ENCODE measurements around the gene SHB.

The SHB gene

DNA sequence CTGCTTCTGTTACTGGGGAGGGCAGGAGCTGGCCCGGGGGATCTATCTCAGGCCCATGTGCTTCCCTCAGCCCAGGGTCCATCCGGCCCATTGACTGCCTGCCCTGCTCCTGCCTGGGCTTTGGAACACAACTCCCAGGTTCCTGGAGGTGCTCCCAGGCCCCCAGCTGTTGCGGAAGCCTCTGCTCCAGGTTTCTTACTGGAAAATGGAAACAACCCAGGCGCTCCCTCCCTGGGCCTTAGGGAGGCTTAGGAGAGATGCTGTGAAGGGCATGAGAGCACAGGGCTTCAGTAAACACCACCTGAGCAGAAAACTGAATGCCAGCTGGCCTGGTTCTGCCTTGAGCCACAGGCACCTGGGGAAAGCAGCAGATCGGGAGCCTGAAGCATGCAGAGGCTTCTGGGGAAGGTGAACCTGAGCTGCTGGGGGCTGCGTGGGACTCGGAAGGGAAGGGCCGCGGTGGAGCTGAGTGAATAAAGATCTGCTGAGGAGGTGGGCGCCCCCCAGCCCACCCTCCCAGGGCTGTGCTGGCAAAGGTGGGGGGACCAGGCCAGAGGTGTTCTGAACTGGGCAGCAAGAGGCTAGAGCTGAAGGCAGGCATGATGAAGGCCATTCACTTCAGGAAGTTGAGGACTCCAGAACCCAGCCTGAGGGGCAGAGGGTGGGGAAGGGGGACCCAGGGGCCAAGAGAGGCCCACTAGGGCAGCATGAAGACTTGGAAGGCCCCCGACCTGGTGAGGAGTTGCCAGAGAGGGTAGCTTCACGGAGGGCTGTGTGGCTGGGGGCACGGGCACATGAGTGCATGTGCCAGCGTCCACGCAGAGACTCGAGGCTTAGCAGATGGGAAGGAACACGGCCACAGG lies 64.8 kb downstream of the SHB start:
- DNase-seq = no peak

DNA sequence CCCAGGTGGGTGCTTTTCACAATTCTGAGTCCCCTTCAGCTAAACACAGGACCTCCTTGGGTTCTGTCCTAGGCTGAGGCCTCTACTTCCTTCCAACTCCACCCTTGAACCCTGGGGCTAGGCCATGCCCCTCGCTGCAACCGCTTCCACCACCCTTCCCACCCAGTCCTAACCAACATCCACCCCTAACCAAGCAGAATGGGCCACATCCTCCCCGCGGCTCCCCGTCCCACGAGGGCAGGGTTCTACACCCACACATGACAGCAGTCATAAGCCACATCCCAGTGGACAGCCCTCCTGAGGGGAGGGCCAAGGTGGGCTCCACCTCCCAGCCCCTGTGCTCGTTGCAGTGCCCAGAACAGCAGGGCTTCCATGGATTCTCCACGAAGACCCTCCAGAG lies 65.8 kb downstream of the SHB start:
- DNase-seq = no peak

DNA sequence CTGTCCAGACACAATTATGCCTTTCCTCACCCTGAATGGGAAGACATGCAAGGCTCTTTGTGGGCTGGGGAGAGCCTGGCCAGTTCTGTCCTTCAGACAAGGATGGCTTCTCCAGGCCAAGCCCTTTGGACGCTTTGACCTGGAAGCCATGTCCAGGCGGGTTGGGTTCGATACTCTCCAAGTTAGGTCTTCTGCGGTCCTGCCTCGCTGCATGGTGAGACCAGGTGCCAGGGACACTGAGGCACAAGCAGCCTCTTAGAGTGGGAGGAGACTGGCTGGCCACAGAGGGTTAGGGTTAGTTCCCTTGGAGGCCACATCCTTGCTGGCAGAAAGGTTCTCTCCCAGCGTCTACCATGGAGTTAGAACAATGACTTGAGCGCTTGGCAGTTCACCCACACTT lies 67.6 kb downstream of the SHB start:
- DNase-seq = no peak

DNA sequence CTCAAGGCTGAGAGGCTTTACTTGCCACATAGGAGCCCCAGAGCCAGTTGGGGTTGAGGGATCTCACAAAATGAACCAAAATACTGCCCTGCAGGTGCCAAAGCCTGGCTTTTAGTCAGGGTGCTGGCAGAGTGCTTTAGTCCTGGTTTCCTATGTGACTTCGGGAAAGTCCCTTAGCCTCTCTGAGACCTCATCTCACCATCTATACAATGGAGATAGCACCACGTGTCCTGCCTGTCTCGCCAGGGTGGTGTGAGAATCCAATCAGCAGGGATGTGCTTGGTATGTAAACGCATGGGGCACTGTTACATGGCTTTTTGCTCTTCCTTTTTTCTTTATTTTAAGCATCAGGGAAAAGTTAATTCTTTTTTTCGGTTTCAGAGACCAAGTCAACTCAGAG lies 68.3 kb downstream of the SHB start:
- no peak for DNase-seq

DNA sequence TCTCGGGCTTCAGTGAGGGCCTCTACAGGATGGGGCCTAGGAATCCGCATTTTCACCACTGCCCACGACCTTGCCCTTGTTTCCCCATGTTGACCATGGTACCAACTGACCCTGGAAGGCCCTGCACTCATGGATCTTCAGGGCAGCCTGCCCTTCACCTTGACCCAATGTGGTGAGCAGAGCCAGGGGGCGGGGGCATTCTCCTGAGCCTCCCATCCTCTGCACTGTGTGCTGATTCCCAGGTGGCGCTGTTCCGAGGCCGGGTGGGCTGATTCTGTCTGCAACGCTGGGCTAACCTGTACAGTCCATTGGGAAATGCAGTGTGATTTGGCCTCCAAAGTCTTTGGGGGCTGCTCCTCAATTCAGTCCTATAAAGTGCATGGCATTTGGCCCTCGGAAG lies 68.7 kb downstream of the SHB start:
- no peak for DNase-seq

DNA sequence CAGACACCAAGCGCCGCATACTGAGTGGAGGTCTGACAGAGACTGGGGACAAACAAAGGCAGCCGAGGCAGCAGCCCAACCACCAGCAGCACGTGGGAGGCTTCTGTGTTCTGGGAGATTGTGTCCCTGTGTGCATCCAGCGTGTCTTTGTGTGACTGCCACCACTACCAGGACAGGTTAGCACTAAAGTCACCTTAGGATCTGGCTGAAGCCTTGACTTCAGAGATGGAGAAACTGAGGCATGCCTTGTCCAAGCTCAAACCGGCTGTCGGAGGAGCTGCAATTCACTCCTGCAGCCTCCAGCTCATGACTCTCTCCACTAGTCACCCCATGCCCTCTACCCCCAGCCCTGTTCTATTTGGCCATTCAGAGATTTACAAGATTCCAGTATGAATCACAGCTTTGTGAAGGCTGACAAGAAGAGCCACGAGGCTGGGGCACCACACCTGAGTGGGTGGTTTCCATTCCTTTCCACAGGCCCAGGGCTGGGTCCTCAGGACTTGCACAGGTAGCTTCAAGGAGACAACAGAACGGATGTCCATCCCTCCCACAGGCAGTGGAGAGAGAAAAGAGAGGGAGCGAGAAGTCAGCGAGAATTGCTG lies 69.3 kb downstream of the SHB start:
- DNase-seq = no peak

DNA sequence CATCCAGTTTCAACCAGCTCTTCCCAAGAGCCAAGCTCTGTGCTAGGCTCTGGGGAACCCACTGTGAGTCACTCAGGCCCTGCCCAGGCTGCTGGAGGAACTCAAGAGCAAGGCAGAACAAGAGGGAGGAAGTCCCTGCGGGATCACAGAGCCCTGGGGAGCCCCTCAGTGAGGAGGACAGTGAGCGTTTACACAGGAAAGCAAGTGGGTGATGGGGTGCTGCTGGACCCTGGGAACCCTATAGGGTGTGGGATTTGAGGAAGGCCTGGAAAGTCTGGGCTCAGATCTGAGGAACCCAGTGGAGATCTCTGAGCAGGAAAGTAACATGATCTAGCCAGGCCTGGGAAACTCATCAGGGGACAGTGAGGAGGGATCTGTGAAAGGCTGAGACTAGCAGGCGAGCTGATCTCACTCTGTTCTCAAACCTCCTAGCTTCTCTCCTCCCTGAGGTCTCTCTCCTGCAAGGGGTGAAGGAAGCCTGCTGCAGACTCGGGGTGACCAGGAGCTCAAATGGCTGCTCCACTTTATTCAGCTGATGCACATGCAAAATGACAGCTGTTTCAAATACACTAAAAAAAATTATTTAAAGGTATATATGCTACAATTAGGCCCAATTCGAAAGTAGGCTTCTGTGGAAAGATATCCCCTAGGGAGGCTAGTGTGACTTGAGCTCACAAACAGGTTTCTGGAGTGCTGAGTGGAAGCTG lies 70.0 kb downstream of the SHB start:
- no peak for DNase-seq

DNA sequence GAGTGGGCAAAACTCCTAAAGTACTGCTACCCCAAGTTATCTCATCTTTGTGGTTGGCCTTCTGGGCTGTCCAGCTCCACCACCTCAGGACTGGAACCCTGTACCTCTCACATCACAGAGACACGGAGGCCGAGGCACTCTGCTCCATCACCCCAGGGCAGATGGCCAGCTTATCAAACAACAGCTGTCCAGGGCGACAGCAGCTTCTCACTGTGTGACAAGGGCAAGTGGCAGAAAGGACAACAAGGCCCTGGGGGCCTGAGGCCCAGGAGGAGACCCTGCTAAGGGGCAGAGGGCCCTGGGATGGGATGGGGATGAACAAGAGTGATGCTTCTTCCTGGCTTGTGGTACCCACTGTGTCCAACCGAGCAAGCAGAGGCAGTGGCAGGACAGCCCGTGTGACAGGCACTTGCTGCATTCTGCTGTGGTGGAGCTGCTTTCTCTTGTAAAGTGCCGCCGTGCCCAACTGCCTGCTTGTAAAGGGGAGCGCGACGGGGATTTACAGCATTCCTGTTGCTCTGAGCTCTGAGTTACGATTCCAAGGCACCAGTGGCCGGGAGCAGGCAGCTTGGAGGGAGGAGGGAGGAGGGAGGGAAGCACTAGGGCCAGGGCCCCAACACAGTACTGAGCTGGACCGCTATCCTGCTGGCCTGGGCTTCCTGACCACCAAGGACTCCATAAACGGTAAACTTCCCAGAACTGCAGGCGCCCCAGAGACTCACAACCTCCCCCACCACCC lies 71.2 kb downstream of the SHB start:
- DNase-seq = no peak

DNA sequence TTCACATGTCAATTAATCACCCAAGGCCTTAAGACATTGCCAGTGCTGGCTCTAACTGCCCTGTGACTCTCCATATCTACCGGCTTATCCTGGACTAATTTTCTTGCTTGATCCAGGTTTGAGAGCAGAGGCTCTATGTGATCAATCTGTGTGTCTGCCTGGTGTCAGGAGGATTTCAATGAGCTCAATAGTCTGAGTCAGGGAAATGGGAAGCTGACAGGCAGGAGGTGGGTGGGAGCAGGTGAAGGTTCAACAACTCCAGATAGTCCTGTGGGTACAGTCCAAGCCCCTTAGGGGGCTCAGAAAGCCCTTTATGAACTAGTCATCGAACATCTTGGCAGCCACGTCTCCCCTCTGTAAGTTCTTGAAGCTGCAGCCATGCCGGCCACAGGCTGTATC lies 72.2 kb downstream of the SHB start:
- DNase-seq = no peak

DNA sequence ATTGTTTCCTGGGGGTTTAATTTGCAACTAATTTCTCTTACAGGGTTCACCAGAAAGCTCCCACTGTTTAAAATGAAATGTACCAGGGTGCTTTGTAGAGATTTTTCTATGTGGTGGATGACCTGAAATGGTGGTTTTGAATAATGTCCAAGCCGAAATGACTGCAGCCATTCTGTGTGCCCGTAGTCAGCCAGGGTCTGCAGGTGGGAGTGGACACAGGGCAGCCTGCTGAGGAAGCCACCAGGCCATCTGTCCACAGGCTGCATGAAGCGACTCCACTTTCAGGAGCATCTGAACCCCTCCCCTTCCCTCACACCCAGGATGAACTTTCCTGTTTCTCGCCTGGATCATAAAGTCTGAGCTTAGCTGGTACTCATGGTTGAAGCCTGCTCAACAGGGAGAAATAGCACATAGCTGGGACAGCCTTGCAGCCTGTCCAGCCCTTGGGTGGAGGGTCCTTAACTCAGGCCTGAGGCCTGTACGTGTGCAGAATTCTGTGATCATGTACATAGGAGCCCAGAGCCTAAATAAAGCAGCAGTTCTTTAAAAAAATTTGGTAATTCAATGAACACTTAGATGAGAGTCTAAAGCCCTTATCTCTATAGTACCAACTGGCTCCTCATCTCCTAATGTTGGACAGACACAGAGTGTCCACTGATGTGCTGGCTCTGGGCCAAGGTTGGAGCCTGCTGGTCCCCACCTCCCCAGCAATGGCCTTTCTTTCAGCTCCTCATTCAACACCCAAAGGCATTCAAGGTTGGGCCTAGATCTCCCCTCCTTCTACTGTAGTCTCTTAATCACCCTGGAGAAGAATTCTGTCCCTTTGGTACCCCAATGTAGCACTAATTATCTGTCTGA lies 72.8 kb downstream of the SHB start:
- no peak for DNase-seq

DNA sequence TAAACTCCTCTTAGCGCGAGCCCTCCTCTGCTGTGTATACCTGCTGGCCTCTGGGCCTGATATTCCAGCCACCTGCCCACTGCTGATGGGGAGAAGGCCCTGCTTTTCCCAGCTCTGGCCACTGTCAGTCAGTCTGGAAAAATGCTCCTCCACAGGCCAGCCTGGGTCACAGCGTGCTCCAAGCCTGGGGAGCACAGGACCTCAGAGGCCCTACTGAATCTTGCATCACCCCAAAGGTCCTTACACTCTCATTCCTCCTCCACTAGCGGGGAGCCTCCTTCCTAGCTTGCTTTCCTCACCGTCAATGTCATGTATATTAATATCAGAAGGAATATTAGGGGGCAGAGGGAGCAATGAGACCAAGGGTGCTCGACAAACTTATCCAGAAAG lies 73.7 kb downstream of the SHB start:
- no peak for DNase-seq

DNA sequence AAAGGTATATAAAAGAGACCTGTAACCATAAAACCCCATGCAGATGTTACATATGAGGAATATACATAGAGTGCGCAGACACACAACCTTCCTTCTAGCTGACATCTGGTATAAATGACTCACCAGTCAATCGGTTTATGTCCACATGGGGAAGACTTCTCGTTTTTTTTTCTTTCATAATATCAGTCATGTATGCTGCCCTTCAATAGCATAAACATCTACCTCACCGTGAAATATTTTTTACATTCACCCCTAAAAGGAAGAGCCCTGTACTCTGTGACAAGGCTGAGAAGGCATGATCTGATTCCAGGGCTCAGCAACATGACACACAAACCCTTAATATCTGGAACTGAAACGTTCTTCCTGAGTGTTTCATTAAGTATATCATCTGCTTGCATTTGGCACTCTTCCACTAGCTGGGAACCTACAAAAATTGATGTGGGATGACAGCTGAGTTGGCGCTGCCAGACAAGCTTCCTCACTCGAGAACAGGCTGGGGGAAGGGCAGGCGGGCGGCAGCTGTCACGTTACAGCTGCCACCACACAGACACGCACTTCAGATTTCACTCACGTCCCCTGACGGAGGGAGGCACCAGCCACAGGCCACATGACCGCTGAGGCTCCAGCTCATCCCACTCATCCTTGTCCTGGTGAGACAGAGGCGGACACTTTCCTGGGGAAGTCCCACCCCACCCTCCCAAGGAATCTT lies 74.2 kb downstream of the SHB start:
- no peak for DNase-seq

DNA sequence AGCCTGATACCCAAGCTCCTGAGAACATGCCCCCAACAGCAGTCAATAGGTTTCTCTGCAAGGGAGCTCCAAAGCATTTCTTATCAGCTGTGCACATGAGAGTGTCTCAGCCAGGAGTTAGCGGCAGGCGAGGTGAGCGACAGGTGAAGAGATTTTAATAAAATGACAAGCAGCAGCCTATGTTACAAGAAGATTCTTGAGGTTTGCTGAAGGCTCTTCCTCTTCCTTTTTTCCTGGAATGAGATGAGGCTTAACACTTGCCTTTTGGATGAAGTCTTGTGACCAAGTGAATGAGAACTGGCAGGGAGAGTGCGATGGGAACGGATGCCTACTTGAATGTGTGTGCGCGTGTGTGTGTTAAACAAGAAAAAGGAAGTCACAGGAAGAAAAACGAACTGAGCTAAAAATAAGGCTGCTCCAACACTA lies 76.1 kb downstream of the SHB start:
- DNase-seq = no peak

DNA sequence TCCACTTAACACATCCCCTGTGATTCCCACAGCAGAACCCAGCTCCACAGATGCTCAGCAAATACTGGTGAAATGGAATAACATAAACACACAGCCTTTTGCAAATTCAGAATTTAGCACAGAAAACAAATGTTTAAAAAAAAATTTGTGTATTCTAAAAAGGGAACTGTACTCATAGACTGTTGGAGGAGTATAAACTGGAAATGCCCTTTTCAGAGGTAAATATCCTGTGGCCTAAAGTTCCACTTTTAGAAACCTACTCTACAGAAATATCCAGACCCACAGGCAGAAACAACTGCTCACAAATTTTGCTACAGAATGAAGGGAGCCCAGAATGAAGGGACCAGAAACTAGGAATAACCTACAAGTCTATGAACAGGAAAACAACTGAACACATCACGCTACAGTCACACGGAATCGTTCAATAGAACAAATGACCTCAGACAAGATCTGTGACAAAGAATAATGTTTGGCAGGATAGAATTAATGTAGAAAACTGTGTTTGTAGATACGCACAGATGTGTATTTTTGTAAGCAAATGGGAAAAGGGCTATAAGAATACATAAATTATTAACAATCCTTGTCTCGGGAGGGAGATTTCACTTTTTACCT lies 78.5 kb downstream of the SHB start:
- no peak for DNase-seq

DNA sequence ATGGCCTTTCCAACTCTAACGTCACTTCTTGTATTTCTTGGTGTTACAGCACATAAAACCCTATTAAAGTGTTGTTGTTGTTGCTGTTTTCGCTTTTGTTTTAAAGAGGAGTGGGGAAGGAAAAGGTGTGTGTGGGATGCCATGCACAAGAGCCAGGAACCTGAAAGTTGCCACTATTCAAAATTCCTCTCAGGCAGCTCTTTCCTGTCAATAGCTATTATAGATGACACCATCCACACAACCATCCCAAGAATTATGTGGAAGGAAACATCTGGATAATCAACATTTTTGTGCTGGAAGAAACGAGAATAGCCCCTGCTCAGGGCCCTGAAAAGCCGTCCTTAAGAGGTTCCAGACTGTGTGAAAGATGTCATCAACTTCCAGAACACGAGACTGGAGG lies 79.3 kb downstream of the SHB start:
- no peak for DNase-seq

DNA sequence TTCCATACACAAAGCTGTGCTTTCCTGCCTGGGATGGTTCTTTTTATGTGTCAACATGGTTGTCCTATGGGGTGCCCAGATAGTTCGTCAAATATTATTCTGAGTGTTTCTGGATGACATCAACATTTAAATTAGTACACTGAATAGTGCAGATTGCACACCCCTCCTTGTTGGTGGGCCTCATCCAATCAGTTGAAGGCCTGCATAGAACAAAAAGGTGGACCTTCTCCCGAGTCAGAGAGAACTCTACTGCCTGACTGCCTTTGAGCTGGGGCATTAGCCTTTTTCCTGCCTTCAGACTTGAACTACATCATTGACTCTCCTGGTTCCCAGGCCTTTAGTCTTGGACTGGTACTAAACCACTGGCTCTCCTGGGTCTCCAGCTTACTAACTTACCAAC lies 80.4 kb downstream of the SHB start:
- no peak for DNase-seq

DNA sequence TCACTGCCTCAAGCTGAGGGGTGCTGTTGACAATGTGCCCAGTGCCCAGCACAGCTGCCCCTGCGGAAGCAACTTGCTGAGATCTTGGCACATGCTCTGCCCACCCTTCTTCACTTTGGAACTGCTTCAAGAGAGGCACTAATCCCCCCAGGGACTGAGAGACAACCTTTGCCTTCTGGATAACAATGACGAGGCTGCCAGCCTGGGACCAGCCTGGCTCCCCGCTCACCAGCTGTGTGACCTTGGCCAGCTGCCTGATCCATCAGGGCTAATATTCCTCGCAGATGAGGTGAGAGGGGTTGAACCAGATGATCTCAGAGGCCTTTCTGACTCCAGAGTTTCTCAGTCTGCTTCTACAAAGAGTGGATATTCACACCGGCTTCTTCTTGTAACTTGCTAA lies 81.0 kb downstream of the SHB start:
- DNase-seq = no peak

DNA sequence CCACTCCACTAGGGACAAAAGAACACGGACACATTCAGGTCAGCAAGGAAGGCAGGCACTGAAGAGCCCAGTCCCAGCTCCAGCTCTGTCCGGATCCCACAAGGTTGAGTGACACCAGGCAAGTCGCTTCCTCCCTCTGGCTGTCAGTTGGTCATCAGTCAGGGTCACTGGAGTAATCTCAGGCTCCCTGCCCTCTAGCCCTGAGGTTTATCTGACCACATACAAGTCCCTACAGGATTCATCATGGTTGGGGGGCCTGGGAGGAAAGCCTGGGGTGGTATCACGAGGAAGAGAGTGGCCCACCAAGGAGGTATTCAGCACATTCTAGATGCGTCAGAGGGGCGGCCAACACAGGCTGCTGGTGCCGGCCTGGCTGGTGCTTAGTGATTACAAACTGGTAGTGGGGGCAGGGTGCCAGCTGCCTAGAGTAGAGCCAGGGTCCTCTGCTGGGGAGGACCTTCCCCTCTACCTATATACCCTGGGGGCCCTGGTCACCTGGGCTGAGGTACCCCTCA lies 81.5 kb downstream of the SHB start:
- no peak for DNase-seq

DNA sequence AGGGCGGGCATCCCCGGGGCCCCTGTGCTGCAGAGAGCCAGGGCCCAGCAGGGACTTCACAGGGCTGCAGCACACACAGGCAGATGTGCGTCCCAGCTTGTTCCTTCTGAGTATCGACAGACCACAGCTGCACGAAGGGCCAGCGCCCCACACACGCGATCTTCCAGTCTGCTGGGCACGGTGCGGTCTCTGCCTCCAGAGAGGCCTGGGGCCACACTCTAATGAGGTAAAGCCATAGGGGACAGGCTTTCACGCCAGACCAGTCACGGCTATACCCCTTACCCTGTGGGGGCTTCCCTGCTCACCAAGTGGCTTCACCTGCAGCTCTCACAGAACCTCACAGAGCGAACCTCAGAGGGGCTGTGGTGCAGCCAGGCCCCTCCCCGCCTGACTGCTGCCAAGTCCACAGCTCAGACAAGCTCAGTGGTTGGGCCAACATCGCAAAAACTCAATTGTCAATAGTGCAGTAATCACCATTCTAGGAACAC lies 82.2 kb downstream of the SHB start:
- no peak for DNase-seq

DNA sequence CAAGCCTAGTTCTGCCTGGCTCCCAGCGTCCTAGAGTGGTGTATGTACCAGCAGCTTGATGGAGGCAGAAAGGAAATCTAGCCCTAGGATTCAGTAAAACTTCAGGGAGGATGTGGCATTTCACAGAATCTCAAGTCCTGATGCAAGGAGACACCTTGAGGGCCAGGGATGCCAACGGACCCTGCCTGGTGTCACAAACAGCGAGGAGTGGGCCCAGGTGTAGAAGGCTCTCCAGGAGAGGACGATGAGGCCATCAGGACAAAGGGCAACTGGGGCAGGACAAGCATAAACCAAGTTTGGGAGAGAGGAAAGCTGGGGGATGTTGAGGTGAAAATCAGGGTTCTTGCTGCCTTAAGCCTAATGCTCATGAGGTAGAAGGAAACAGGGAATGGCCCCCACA lies 83.0 kb downstream of the SHB start:
- no peak for DNase-seq
